Neural crest cell (in vitro differentiated cells): ENCODE measurements around the gene KCNMA1. TPM values are rescaled to one million over a fixed set of nuclear protein-coding genes. Genes with fewer than 3 reads are reported as not detected.

Source experiments
- DNase-seq: peaks from one replicate; pipeline ENCODE4 v3.0.0; 2021; ENCODE audit warnings: low read depth, mixed read lengths, low spot score
- H3K27ac Mint-ChIP-seq: one replicate; pipeline ENCODE4 v1.8.0; 2021; ENCODE audit warnings: mild to moderate bottlenecking, mixed read lengths; ENCODE audit not compliant: unreplicated experiment
- H3K27me3 Mint-ChIP-seq: 2 replicates; pipeline ENCODE4 v1.8.0; 2021; ENCODE audit warnings: low read depth, mild to moderate bottlenecking, mixed read lengths
- H3K36me3 Mint-ChIP-seq: 2 replicates; pipeline ENCODE4 v1.8.0; 2021; ENCODE audit warnings: low read depth, mild to moderate bottlenecking, mixed read lengths
- H3K4me1 Mint-ChIP-seq: 2 replicates; pipeline ENCODE4 v1.8.0; 2021; ENCODE audit warnings: mixed read lengths
- H3K4me3 Mint-ChIP-seq: one replicate; pipeline ENCODE4 v1.8.0; 2021; ENCODE audit warnings: mild to moderate bottlenecking, mixed read lengths
- H3K9me3 Mint-ChIP-seq: 2 replicates; pipeline ENCODE4 v1.8.0; 2021; ENCODE audit warnings: mixed read lengths
- total RNA-seq: library from RNA; stranded (reverse); gene quantifications from 2 replicates; pipeline ENCODE4 v1.2.1, GENCODE V29; 2021
- TF ChIP-seq, protein P1 (sequence below): fragments of 200-600 bp; sonication (generic); conservative IDR thresholded peaks from 2 replicates; pipeline ENCODE4 v1.5.0; 2021; ENCODE audit warnings: antibody characterized with exemption, mild to moderate bottlenecking

The KCNMA1 gene
- total RNA-seq, 1 donor from 2014 or later, result 1.7 TPM

- no peaks in the 10 kb centered on the region for H3K36me3 Mint-ChIP-seq
- peaks cover 11% of the 10 kb centered on the region for H3K9me3 Mint-ChIP-seq
- TF ChIP-seq, protein P1, sequence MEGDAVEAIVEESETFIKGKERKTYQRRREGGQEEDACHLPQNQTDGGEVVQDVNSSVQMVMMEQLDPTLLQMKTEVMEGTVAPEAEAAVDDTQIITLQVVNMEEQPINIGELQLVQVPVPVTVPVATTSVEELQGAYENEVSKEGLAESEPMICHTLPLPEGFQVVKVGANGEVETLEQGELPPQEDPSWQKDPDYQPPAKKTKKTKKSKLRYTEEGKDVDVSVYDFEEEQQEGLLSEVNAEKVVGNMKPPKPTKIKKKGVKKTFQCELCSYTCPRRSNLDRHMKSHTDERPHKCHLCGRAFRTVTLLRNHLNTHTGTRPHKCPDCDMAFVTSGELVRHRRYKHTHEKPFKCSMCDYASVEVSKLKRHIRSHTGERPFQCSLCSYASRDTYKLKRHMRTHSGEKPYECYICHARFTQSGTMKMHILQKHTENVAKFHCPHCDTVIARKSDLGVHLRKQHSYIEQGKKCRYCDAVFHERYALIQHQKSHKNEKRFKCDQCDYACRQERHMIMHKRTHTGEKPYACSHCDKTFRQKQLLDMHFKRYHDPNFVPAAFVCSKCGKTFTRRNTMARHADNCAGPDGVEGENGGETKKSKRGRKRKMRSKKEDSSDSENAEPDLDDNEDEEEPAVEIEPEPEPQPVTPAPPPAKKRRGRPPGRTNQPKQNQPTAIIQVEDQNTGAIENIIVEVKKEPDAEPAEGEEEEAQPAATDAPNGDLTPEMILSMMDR, result no peak
- DNase-seq, result no peak
- H3K4me1 Mint-ChIP-seq, result no peaks in the 10 kb centered on the region
- H3K4me3 Mint-ChIP-seq, result no peak overlapping the region
- H3K27me3 Mint-ChIP-seq, result peaks cover 3% of the 10 kb centered on the region
- no peak overlapping the region for H3K27ac Mint-ChIP-seq
These were observed 263.4 kb downstream of the KCNMA1 start for GRCh38 chr10:77374189-77374656.

DNA sequence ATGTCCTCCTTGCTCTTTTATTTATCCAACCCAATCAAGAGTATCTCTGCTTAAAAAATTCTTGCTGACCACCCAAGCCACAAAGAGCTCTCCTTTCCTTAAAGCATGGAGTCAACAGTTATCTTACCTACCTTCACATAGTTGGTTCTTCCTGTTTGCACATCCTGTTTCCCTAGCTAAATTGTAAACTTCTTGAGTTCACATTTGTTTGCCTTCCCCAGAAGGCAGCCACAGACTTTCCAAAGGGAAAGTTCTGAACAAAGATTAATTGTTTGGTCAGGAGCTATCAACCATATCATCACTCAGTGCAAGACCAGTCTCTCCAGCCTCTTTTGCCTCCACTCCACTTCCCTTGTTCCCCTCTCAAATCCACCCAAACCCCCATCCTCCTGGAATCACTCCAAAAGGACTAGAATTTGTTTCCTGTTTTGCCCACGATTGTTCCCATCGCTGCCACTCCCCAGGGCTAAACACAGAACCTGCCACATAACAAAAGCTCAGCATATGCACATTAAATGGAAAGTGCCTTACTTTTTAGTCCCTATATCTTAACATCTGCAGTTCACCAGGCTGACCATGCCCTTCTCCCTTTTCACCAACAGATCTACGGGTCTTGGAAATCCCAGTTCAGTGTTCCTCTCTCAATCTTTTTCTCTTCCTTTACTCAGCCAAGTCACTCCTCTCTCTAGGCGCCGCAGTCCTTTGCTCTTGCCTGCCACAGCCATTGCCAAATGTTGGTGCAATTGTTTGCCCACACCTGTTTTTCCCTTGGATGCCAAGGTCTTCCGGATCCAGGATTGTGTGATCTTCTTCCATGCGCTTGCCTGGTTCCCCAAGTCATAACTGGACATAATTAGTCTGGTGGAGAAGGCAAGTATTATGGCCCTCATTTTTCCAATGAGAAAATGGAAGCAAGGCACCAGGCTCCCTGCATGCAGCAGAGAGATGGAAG is 265.5 kb downstream of the KCNMA1 start:
- Mint-ChIP-seq H3K36me3 (no peaks in the 10 kb centered on the region), H3K27ac (no peak overlapping the region), H3K27me3 (peaks cover 9% of the 10 kb centered on the region)

GRCh38 chr10:77371421-77371820 is 266.2 kb downstream of the KCNMA1 start:
- no peak for DNase-seq
- Mint-ChIP-seq H3K9me3 (peaks cover 18% of the 10 kb centered on the region), H3K27ac (no peak overlapping the region), H3K36me3 (no peaks in the 10 kb centered on the region), H3K4me3 (no peak overlapping the region), H3K4me1 (no peaks in the 10 kb centered on the region), H3K27me3 (peaks cover 9% of the 10 kb centered on the region)
- TF ChIP-seq, protein P1, result no peak

More for the DNA sequence above, 265.5 kb downstream of the KCNMA1 start:
- DNase-seq, result no peak
- Mint-ChIP-seq H3K9me3 (peaks cover 18% of the 10 kb centered on the region), H3K4me1 (no peaks in the 10 kb centered on the region), H3K4me3 (no peak overlapping the region)
- TF ChIP-seq, protein P1, result no peak

- peaks cover 7% of the 10 kb centered on the region for H3K4me1 Mint-ChIP-seq
- no peak overlapping the region for H3K27ac Mint-ChIP-seq
- H3K36me3 Mint-ChIP-seq, result no peaks in the 10 kb centered on the region
- peaks cover 18% of the 10 kb centered on the region for H3K9me3 Mint-ChIP-seq
- no peak overlapping the region for H3K4me3 Mint-ChIP-seq
- no peak for DNase-seq
- peaks cover 22% of the 10 kb centered on the region for H3K27me3 Mint-ChIP-seq
- TF ChIP-seq, protein P1, result no peak
These were observed 269.6 kb downstream of the KCNMA1 start for GRCh38 chr10:77368006-77368405.

DNA sequence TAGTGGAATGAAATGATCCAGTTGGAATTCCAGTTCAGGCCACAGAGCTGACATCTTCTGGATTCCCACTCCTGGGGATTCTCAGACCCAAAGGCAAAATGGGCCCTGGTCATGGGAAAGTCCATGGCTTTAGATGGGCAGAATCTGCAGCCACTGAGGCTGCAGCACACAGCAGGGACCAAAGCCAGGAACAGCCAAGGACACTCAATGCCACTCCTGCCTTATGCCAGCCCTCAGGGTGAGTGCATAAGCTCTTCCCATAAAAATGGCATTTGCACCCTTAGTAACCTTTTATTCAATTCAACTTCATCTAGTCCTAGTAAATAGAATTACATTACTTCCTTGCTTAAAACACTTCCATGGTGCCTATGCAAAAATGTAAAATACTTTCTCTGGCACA is 274.4 kb downstream of the KCNMA1 start:
- DNase-seq, result no peak
- Mint-ChIP-seq H3K27me3 (peaks cover 23% of the 10 kb centered on the region), H3K4me3 (no peak overlapping the region), H3K27ac (no peak overlapping the region), H3K9me3 (peaks cover 4% of the 10 kb centered on the region), H3K36me3 (no peaks in the 10 kb centered on the region), H3K4me1 (peaks cover 7% of the 10 kb centered on the region)
- TF ChIP-seq, protein P1, result no peak
